ENCODE data around the gene IL18RAP.

GRCh38 chr2:102401456-102401855 is 21.5 kb upstream of the IL18RAP start:
- TF ChIP-seq CTCF (IDR thresholded peaks at IDR 0.05; ENCODE audit: poor library complexity) (no peak), EZH2 (IDR thresholded peaks at IDR 0.05; ENCODE audit: borderline replicate concordance) (no peak)
